H9 (cell line): ENCODE measurements around the gene RBM12. TPM values are rescaled to one million over a fixed set of nuclear protein-coding genes. Genes with fewer than 3 reads are reported as not detected.

Experiments used
- DNase-seq: peaks from one replicate; pipeline ENCODE4 v3.0.0-alpha.2; 2017
- H2AFZ ChIP-seq: one replicate; pipeline ENCODE4 v1.6.1; 2013; ENCODE audit warnings: mild to moderate bottlenecking, low read length, control low read depth, moderate library complexity
- H2AK5ac ChIP-seq: 2 replicates; pipeline ENCODE4 v1.6.1; 2013; ENCODE audit warnings: low read length, control low read depth, mixed read lengths; ENCODE audit not compliant: insufficient read length
- H2BK120ac ChIP-seq: one replicate; pipeline ENCODE4 v1.6.1; 2013; ENCODE audit warnings: low read depth, mild to moderate bottlenecking, low read length, control low read depth, inconsistent platforms; ENCODE audit not compliant: poor library complexity, severe bottlenecking
- H2BK12ac ChIP-seq: 2 replicates; pipeline ENCODE4 v1.6.1; 2013; ENCODE audit warnings: low read length, control low read depth, mixed read lengths, low read depth; ENCODE audit not compliant: insufficient read length
- H2BK15ac ChIP-seq: 2 replicates; pipeline ENCODE4 v1.6.1; 2013; ENCODE audit warnings: low read depth, low read length, control low read depth
- H2BK20ac ChIP-seq: one replicate; pipeline ENCODE4 v1.6.1; 2013; ENCODE audit warnings: low read depth, mild to moderate bottlenecking, low read length, control low read depth, inconsistent platforms; ENCODE audit not compliant: poor library complexity, severe bottlenecking
- H2BK5ac ChIP-seq: 2 replicates; pipeline ENCODE4 v1.6.1; 2013; ENCODE audit warnings: low read length, control low read depth, mixed read lengths; ENCODE audit not compliant: insufficient read length
- H3K14ac ChIP-seq: 2 replicates; pipeline ENCODE4 v1.6.1; 2013; ENCODE audit warnings: low read length, control low read depth; ENCODE audit not compliant: insufficient read depth
- H3K18ac ChIP-seq: 2 replicates; pipeline ENCODE4 v1.6.1; 2013; ENCODE audit warnings: low read depth, mild to moderate bottlenecking, mixed read lengths, low read length, control low read depth; ENCODE audit not compliant: insufficient read length
- H3K23ac ChIP-seq: 2 replicates; pipeline ENCODE4 v1.6.1; 2013; ENCODE audit warnings: low read length, control low read depth, mixed read lengths, low read depth; ENCODE audit not compliant: insufficient read length
- H3K23me2 ChIP-seq: 2 replicates; pipeline ENCODE4 v1.6.1; 2013; ENCODE audit warnings: low read depth, mild to moderate bottlenecking, mixed read lengths, low read length, control low read depth; ENCODE audit not compliant: insufficient read length, poor library complexity, severe bottlenecking
- H3K27ac ChIP-seq: 2 replicates; pipeline ENCODE4 v1.5.1; 2013; ENCODE audit warnings: low read length, control low read depth, mixed read lengths, low read depth; ENCODE audit not compliant: insufficient read length
- H3K27me3 ChIP-seq: 2 replicates; pipeline ENCODE4 v1.6.1; 2013; ENCODE audit warnings: low read length, control low read depth, inconsistent platforms; ENCODE audit not compliant: insufficient read depth
- H3K4ac ChIP-seq: 2 replicates; pipeline ENCODE4 v1.6.1; 2013; ENCODE audit warnings: low read depth, mild to moderate bottlenecking, control low read depth, inconsistent platforms, low read length, moderate library complexity
- H3K4me1 ChIP-seq: 2 replicates; pipeline ENCODE4 v1.6.1; 2013; ENCODE audit warnings: low read length, control low read depth, inconsistent platforms; ENCODE audit not compliant: insufficient read depth
- H3K4me2 ChIP-seq: 2 replicates; pipeline ENCODE4 v1.6.1; 2013; ENCODE audit warnings: low read length, control low read depth, mixed read lengths; ENCODE audit not compliant: insufficient read length, insufficient read depth
- H3K56ac ChIP-seq: 2 replicates; pipeline ENCODE4 v1.6.1; 2013; ENCODE audit warnings: low read depth, mild to moderate bottlenecking, mixed read lengths, low read length, control low read depth; ENCODE audit not compliant: insufficient read length
- H3K79me1 ChIP-seq: 2 replicates; pipeline ENCODE4 v1.6.1; 2013; ENCODE audit warnings: low read depth, mild to moderate bottlenecking, moderate library complexity, low read length, control low read depth, inconsistent platforms; ENCODE audit not compliant: insufficient read depth, poor library complexity, severe bottlenecking
- H3K79me2 ChIP-seq: 2 replicates; pipeline ENCODE4 v1.6.1; 2013; ENCODE audit warnings: low read length, control low read depth, inconsistent platforms; ENCODE audit not compliant: insufficient read depth
- H3K9ac ChIP-seq: 2 replicates; pipeline ENCODE4 v1.6.1; 2013; ENCODE audit warnings: low read length, control low read depth, mixed read lengths; ENCODE audit not compliant: insufficient read length; ENCODE audit errors: extremely low read depth
- H3K9me3 ChIP-seq: one replicate; pipeline ENCODE4 v1.6.1; 2013; ENCODE audit warnings: low read depth, low read length, inconsistent platforms; ENCODE audit not compliant: control insufficient read depth
- H3T11ph ChIP-seq: one replicate; pipeline ENCODE4 v1.6.1; 2013; ENCODE audit warnings: mild to moderate bottlenecking, low read length, control low read depth, inconsistent platforms
- H4K20me1 ChIP-seq: one replicate; pipeline ENCODE4 v1.6.1; 2013; ENCODE audit not compliant: control insufficient read depth, insufficient read length, insufficient read depth
- H4K5ac ChIP-seq: 2 replicates; pipeline ENCODE4 v1.6.1; 2013; ENCODE audit warnings: low read depth, mild to moderate bottlenecking, mixed read lengths, low read length, control low read depth; ENCODE audit not compliant: insufficient read length
- H4K8ac ChIP-seq: replicated peaks from 2 replicates; pipeline ENCODE4 v1.6.1; 2013; ENCODE audit warnings: low read length, control low read depth, mixed read lengths, low read depth; ENCODE audit not compliant: insufficient read length
- H4K91ac ChIP-seq: 2 replicates; pipeline ENCODE4 v1.6.1; 2013; ENCODE audit warnings: low read depth, mild to moderate bottlenecking, moderate library complexity, mixed read lengths, low read length, control low read depth; ENCODE audit not compliant: insufficient read length
- H3K27ac Mint-ChIP-seq, 3 experiments: 2 replicates in 2 of 3; 3 replicates in 1 of 3; pipeline ENCODE4 v1.8.0; 2020 to 2021; ENCODE audit warnings: mixed read lengths in 3 of 3, mild to moderate bottlenecking in 1 of 3, moderate library complexity in 1 of 3
- H3K27me3 Mint-ChIP-seq: 2 replicates; pipeline ENCODE4 v1.8.0; 2021; ENCODE audit warnings: low read depth, mild to moderate bottlenecking, moderate library complexity, mixed read lengths
- H3K36me3 Mint-ChIP-seq, 3 experiments: 2 replicates in 2 of 3; 3 replicates in 1 of 3; pipeline ENCODE4 v1.8.0; 2020 to 2021; ENCODE audit warnings: low read depth in 3 of 3, mixed read lengths in 3 of 3; ENCODE audit not compliant: insufficient read depth in 1 of 3
- H3K4me1 Mint-ChIP-seq, 2 experiments: 2 replicates each; pipeline ENCODE4 v1.8.0; 2020; ENCODE audit warnings: mixed read lengths in 2 of 2
- H3K4me3 Mint-ChIP-seq, 2 experiments: 2 replicates in 1 of 2; 3 replicates in 1 of 2; pipeline ENCODE4 v1.8.0; 2020 to 2021; ENCODE audit warnings: mild to moderate bottlenecking in 2 of 2, mixed read lengths in 2 of 2, moderate library complexity in 1 of 2
- H3K9me3 Mint-ChIP-seq, 2 experiments: 2 replicates in 1 of 2; 3 replicates in 1 of 2; pipeline ENCODE4 v1.8.0; 2020; ENCODE audit warnings: mild to moderate bottlenecking in 2 of 2, mixed read lengths in 2 of 2, moderate library complexity in 1 of 2
- WGBS: extraction: QIAGEN DNeasy Blood & Tissue Kit; methylation state at CpG from one replicate; pipeline ENCODE4 v1.1.7; 2013; ENCODE audit warnings: missing lambda C conversion rate, low lambda C conversion rate, mixed read lengths; ENCODE audit not compliant: insufficient read length; ENCODE audit errors: extremely low coverage; 5-methylcytosine and 5-hydroxymethylcytosine counted together
- total RNA-seq: library from RNA; stranded (reverse); gene quantifications from 2 replicates; pipeline ENCODE4 v1.2.1, GENCODE V29; 2021
- TF ChIP-seq, protein P1 (sequence below): fragments of 200-600 bp; sonication (generic); conservative IDR thresholded peaks from 3 replicates; pipeline ENCODE4 v1.8.0; 2021; ENCODE audit warnings: antibody characterized with exemption, mild to moderate bottlenecking

RBM12 gene
- total RNA-seq, 1 experiment from 2014 or later = 260 TPM

DNA sequence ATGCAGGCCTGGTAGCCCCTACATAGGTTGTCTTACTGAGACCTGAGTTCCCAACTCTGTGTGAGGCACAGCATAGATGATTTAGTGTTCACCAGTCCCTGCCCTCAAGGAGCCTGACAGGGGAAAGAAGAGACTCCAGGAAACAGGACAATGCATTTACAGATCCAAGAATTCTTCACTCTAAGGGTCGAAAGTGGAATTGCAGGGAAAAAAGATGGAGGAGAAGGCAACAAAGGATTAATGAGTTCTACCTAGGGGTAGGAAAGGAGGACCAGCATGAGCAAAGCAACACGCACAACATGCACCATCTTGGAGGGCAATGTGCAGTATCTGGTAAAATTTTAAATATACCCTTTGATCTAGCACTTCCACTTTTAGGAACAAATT is 43.1 kb downstream of the RBM12 start:
- TF ChIP-seq, protein P1, sequence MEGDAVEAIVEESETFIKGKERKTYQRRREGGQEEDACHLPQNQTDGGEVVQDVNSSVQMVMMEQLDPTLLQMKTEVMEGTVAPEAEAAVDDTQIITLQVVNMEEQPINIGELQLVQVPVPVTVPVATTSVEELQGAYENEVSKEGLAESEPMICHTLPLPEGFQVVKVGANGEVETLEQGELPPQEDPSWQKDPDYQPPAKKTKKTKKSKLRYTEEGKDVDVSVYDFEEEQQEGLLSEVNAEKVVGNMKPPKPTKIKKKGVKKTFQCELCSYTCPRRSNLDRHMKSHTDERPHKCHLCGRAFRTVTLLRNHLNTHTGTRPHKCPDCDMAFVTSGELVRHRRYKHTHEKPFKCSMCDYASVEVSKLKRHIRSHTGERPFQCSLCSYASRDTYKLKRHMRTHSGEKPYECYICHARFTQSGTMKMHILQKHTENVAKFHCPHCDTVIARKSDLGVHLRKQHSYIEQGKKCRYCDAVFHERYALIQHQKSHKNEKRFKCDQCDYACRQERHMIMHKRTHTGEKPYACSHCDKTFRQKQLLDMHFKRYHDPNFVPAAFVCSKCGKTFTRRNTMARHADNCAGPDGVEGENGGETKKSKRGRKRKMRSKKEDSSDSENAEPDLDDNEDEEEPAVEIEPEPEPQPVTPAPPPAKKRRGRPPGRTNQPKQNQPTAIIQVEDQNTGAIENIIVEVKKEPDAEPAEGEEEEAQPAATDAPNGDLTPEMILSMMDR = peak; percentile 49; the same call in 2 of the 3 replicates
- Histone ChIP-seq H2AFZ (no peak overlapping the region), H3K14ac (no peak overlapping the region), H3K79me1 (no peaks in the 10 kb centered on the region), H4K5ac (no peak overlapping the region), H3K27me3 (no peaks in the 10 kb centered on the region), H4K91ac (no peak overlapping the region), H3K56ac (no peak overlapping the region), H2BK5ac (no peak overlapping the region), H3K4me2 (no peak overlapping the region), H3K4me1 (no peaks in the 10 kb centered on the region), H3K23me2 (peaks cover 14% of the 10 kb centered on the region), H4K8ac (no peak overlapping the region), H3K18ac (no peak overlapping the region), H3K27ac (no peak overlapping the region), H2AK5ac (no peak overlapping the region), H3K9ac (no peak overlapping the region), H3K23ac (no peak overlapping the region), H3K79me2 (no peaks in the 10 kb centered on the region), H4K20me1 (no peaks in the 10 kb centered on the region), H3T11ph (no peak overlapping the region), H3K4ac (no peak overlapping the region), H2BK12ac (no peak overlapping the region), H2BK120ac (no peak overlapping the region), H2BK15ac (no peak overlapping the region), H2BK20ac (no peak overlapping the region), H3K9me3 (no peaks in the 10 kb centered on the region)
- no peak for DNase-seq
- Mint-ChIP-seq H3K27ac (peak overlapping the region in 1 of 3 experiments; percentile 50; a peak in 1 of 7 replicates), H3K4me3 (no peak overlapping the region), H3K9me3 (no peaks in the 10 kb centered on the region; a peak in 1 of 5 replicates), H3K27me3 (peaks cover 8% of the 10 kb centered on the region), H3K4me1 (peaks cover 21 to 25% of the 10 kb centered on the region in 2 experiments), H3K36me3 (peaks cover 15 to 17% (median 16%) of the 10 kb centered on the region in 3 experiments; a peak in 6 of 7 replicates)
- WGBS = no CpG with 5 or more reads among the region's 2 CpGs
